ENCODE data around the gene CLMN. TPM values are rescaled to one million over a fixed set of nuclear protein-coding genes. Genes with fewer than 3 reads are reported as not detected.
"Not testable (repeated sequence)": the region's sequence is repeated elsewhere in the genome, so short reads cannot be mapped to it uniquely, and the experiment has no call there.

Gene CLMN
- total RNA-seq, 2 donors from 2014 or later, result 24.6 to 39.3 TPM

DNA sequence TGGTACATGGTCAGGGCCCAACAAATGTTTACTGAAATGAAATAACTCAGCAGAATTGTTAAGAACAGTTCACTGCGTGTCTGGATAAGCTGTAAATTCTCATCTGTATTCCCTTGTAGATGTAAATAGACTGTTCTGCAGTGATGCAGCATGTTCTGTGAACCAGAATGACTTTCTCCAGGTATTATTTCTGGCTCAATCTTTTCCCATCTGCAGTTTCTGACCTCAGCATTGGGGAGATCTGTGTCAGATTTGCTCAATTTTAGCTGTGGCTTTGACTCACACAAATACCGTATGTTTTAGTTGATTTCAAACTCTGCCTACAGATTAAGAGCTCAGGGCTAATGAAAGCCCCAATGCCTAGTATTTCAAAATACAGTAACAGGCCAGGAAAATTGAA is 113.2 kb downstream of the CLMN start:
- DNase-seq (ENCODE audit: low spot score), result no peak
- H3K27ac ChIP-seq, result no peak overlapping the region
- H3K4me3 ChIP-seq, result no peak overlapping the region
- intact Hi-C loops (cut with DNase I), result no loop called here
- H3K36me3 ChIP-seq, result peaks cover 0 to 5% of the 10 kb centered on the region in 2 donors
- TF ChIP-seq, protein P1, sequence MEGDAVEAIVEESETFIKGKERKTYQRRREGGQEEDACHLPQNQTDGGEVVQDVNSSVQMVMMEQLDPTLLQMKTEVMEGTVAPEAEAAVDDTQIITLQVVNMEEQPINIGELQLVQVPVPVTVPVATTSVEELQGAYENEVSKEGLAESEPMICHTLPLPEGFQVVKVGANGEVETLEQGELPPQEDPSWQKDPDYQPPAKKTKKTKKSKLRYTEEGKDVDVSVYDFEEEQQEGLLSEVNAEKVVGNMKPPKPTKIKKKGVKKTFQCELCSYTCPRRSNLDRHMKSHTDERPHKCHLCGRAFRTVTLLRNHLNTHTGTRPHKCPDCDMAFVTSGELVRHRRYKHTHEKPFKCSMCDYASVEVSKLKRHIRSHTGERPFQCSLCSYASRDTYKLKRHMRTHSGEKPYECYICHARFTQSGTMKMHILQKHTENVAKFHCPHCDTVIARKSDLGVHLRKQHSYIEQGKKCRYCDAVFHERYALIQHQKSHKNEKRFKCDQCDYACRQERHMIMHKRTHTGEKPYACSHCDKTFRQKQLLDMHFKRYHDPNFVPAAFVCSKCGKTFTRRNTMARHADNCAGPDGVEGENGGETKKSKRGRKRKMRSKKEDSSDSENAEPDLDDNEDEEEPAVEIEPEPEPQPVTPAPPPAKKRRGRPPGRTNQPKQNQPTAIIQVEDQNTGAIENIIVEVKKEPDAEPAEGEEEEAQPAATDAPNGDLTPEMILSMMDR (IDR thresholded peaks at IDR 0.05), result no peak
- TF ChIP-seq POLR2A (IDR thresholded peaks at IDR 0.05) (no peak), POLR2AphosphoS5 (IDR thresholded peaks at IDR 0.05) (no peak)
- H3K27me3 ChIP-seq (replicated peaks; ENCODE audit: insufficient read depth), result no peaks in the 10 kb centered on the region
- H3K9me3 ChIP-seq, result no peaks in the 10 kb centered on the region
- no peaks in the 10 kb centered on the region for H3K4me1 ChIP-seq (replicated peaks)
- WGBS, result 87% methylated on average over 2 of the region's 2 CpGs

DNA sequence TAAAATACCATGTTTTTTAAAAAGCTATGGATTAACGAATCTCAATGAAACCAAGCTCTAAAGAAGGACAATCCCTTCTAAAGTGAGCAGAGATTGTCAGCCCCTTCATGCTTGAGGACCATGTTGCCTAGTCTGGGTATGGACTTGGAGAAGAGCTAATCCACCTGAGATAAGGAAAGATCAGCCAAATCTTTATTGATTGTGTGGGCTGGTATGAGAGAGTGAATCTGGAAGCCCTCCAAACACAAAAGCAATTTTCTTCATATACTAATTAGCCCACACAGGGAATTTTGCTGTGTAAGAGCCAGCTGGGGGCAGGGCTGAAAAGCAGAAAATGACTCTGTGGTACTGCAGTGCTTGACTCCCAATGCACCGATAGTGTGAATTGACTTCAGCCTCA is 115.0 kb downstream of the CLMN start:
- H3K4me3 ChIP-seq, result no peak overlapping the region
- TF ChIP-seq POLR2AphosphoS5 (IDR thresholded peaks at IDR 0.05) (no peak), POLR2A (IDR thresholded peaks at IDR 0.05) (no peak)
- TF ChIP-seq, protein P1 (IDR thresholded peaks at IDR 0.05), result no peak
- H3K36me3 ChIP-seq, result peaks cover 0 to 5% of the 10 kb centered on the region in 2 donors
- H3K27me3 ChIP-seq (replicated peaks; ENCODE audit: insufficient read depth), result no peaks in the 10 kb centered on the region
- 98% methylated on average over 2 of the region's 2 CpGs for WGBS
- no peaks in the 10 kb centered on the region for H3K4me1 ChIP-seq (replicated peaks)
- intact Hi-C loops (cut with DNase I), result no loop called here
- no peak overlapping the region for H3K27ac ChIP-seq
- no peaks in the 10 kb centered on the region for H3K9me3 ChIP-seq
- DNase-seq (ENCODE audit: low spot score), result no peak

DNA sequence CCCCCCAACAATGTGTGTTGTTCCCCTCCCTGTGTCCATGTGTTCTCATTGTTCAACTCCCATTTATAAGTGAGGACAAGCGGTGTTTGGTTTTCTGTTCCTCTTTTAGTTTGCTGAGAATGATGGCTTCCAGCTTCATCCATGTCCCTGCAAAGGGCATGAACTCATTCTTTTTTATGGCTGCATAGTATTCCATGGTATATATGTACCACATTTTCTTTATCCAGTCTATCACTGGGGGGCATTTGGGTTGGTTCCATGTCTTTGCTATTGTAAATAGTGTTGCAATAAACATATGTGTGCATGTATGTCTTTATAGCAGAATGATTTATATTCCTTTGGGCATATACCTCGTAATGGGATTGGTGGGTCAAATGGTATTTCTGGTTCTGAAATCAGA is 118.0 kb downstream of the CLMN start:
- H3K4me1 ChIP-seq (replicated peaks); H3K27me3 ChIP-seq (replicated peaks; ENCODE audit: insufficient read depth); DNase-seq (ENCODE audit: low spot score); H3K27ac ChIP-seq; intact Hi-C loops (cut with DNase I); H3K9me3 ChIP-seq; H3K4me3 ChIP-seq; H3K36me3 ChIP-seq: not testable (repeated sequence)
- whole genome bisulfite sequencing, result 94% methylated on average over 2 of the region's 2 CpGs

DNA sequence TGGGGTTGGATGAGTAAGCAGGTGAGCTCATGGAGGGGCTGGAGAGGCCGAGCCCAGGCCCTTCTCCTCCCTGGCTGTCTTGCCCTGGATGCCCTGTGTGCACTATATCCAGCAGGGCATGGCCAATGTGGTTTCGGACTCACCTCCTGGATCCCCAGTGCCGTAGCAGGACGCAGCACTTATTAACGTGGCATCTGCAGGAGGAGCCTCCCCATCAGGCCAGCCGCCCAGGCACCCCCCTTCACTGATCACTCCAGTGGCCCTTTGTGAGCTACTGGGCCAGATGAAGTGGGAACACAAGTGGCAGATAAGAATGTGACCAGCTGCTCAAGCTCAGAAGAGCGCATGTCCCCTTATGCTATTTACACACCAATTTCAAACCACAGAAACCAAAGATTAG is 119.3 kb downstream of the CLMN start:
- no peaks in the 10 kb centered on the region for H3K4me1 ChIP-seq (replicated peaks)
- DNase-seq (ENCODE audit: low spot score), result no peak
- H3K4me3 ChIP-seq, result no peak overlapping the region
- peaks cover 0 to 5% of the 10 kb centered on the region in 2 donors for H3K36me3 ChIP-seq
- no peaks in the 10 kb centered on the region for H3K27me3 ChIP-seq (replicated peaks; ENCODE audit: insufficient read depth)
- intact Hi-C loops (cut with DNase I), result no loop called here
- 94% methylated on average over 7 of the region's 7 CpGs for WGBS
- H3K9me3 ChIP-seq, result no peaks in the 10 kb centered on the region
- TF ChIP-seq POLR2A (IDR thresholded peaks at IDR 0.05), result no peak
- no peak for TF ChIP-seq POLR2AphosphoS5 (IDR thresholded peaks at IDR 0.05)
- TF ChIP-seq, protein P1 (IDR thresholded peaks at IDR 0.05), result no peak
- no peak overlapping the region for H3K27ac ChIP-seq

DNA sequence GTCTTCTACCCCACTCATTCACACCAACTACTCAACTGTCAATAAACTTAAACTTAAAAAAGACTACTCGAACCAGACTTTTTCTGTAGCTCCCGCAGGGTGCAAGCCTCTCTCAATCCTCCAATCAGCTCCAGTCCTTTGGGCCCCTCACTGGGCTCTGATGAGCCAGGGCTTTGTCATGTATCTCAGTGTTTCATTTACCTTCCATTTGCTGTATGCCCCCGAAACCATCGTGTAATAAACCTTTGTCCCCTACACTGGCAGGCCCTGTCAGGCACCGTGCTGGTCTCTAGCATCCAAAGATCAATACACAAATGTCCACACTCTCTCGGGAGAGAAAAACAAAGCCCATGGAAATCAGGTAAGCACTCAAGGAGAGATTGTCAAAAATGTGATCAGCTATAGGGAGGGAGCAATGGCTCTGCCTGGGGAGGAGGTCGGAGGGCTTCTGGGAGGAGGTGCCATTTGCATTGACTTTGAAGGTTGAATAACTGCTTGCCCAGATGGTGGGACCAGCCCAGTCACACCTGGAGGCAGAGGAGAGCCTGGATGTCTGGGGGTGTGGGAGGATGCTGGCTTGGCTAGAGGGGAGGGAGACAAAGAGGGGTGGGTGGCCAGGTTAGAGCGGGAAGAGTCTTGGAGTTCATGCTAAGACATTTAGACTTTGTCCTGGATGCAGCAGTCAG is 120.3 kb downstream of the CLMN start:
- H3K4me1 ChIP-seq (replicated peaks), result no peaks in the 10 kb centered on the region
- intact Hi-C loops (cut with DNase I), result no loop called here
- DNase-seq (ENCODE audit: low spot score), result no peak
- TF ChIP-seq POLR2AphosphoS5 (IDR thresholded peaks at IDR 0.05), result no peak
- TF ChIP-seq POLR2A (IDR thresholded peaks at IDR 0.05), result no peak
- TF ChIP-seq, protein P1 (IDR thresholded peaks at IDR 0.05), result no peak
- peaks cover 0 to 5% of the 10 kb centered on the region in 2 donors for H3K36me3 ChIP-seq
- H3K27me3 ChIP-seq (replicated peaks; ENCODE audit: insufficient read depth), result no peaks in the 10 kb centered on the region
- H3K4me3 ChIP-seq, result no peak overlapping the region
- no peaks in the 10 kb centered on the region for H3K9me3 ChIP-seq
- 89% methylated on average over 8 of the region's 8 CpGs for WGBS
- H3K27ac ChIP-seq, result no peak overlapping the region

Measured in prostate gland (tissue), 2 donors.